ENCODE measurements around the gene TARS1. TPM values are rescaled to one million over a fixed set of nuclear protein-coding genes. Genes with fewer than 3 reads are reported as not detected.

The TARS1 gene
- total and polyA plus RNA-seq, 3 donors from 2014 or later: 36.7 to 51.1 (median 40.5) TPM

- no peaks in the 10 kb centered on the region for H3K36me3 ChIP-seq (ENCODE audit: low read depth, missing control alignments)
- no peak overlapping the region for H3K27ac ChIP-seq
- DNase-seq: no peak
- TF ChIP-seq, protein P1, sequence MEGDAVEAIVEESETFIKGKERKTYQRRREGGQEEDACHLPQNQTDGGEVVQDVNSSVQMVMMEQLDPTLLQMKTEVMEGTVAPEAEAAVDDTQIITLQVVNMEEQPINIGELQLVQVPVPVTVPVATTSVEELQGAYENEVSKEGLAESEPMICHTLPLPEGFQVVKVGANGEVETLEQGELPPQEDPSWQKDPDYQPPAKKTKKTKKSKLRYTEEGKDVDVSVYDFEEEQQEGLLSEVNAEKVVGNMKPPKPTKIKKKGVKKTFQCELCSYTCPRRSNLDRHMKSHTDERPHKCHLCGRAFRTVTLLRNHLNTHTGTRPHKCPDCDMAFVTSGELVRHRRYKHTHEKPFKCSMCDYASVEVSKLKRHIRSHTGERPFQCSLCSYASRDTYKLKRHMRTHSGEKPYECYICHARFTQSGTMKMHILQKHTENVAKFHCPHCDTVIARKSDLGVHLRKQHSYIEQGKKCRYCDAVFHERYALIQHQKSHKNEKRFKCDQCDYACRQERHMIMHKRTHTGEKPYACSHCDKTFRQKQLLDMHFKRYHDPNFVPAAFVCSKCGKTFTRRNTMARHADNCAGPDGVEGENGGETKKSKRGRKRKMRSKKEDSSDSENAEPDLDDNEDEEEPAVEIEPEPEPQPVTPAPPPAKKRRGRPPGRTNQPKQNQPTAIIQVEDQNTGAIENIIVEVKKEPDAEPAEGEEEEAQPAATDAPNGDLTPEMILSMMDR (IDR thresholded peaks at IDR 0.05): no peak
- no peak for TF ChIP-seq POLR2A (IDR thresholded peaks at IDR 0.05)
- WGBS, 2 donors: 83 to 87% methylated on average over 2 of the region's 2 CpGs
- no peaks in the 10 kb centered on the region for H3K27me3 ChIP-seq
- no peaks in the 10 kb centered on the region for H3K9me3 ChIP-seq
- H3K4me1 ChIP-seq: no peaks in the 10 kb centered on the region
- intact Hi-C loops (cut with DNase I; ENCODE audit: low total_unique reads): no loop called here
- H3K4me3 ChIP-seq: no peak overlapping the region
Measured at GRCh38 chr5:33425314-33425713, 15.5 kb upstream of the TARS1 start.

- no peaks in the 10 kb centered on the region for H3K27me3 ChIP-seq
- H3K4me1 ChIP-seq: no peaks in the 10 kb centered on the region
- H3K9me3 ChIP-seq: no peaks in the 10 kb centered on the region
- WGBS, 2 donors: 86 to 88% methylated on average over 1 of the region's 1 CpG
- no peaks in the 10 kb centered on the region for H3K36me3 ChIP-seq (ENCODE audit: low read depth, missing control alignments)
- DNase-seq: no peak
- no peak overlapping the region for H3K27ac ChIP-seq
- intact Hi-C loops (cut with DNase I; ENCODE audit: low total_unique reads): no loop called here
- TF ChIP-seq, protein P1 (IDR thresholded peaks at IDR 0.05): no peak
- H3K4me3 ChIP-seq: no peak overlapping the region
Measured at GRCh38 chr5:33430983-33431382, 9.8 kb upstream of the TARS1 start.

DNA sequence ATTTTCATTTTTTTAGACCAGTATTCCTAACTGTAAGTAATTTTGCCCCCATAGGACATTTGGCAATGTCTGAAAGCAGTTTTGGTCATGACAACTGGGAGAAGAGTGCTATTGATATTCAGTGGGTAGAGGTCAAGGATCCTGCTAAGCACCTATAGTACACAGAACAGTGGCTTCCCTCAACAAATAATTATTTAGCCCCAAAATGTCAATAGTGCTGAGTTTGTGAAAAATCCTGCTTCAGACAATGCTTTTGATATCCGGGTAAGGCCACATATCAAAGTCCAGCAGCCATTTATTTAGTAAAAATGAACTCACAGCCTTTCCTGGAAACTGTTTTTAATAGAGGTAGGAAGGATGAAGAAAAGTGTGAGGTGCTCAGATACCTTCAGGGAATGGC is 8.1 kb upstream of the TARS1 start:
- H3K4me3 ChIP-seq: no peak overlapping the region
- H3K27me3 ChIP-seq: no peaks in the 10 kb centered on the region
- no peaks in the 10 kb centered on the region for H3K4me1 ChIP-seq
- no peaks in the 10 kb centered on the region for H3K36me3 ChIP-seq (ENCODE audit: low read depth, missing control alignments)
- no peaks in the 10 kb centered on the region for H3K9me3 ChIP-seq
- TF ChIP-seq, protein P1 (IDR thresholded peaks at IDR 0.05): no peak
- no peak for TF ChIP-seq POLR2A (IDR thresholded peaks at IDR 0.05)
- WGBS, 2 donors: 92 to 100% methylated on average over 1 of the region's 1 CpG
- no peak for DNase-seq
- H3K27ac ChIP-seq: no peak overlapping the region
- intact Hi-C loops (cut with DNase I; ENCODE audit: low total_unique reads): no loop called here

- no peak for DNase-seq
- Histone ChIP-seq H3K27me3 (no peaks in the 10 kb centered on the region), H3K4me3 (no peak overlapping the region), H3K36me3 (ENCODE audit: low read depth, missing control alignments) (no peaks in the 10 kb centered on the region), H3K9me3 (no peaks in the 10 kb centered on the region), H3K27ac (no peak overlapping the region), H3K4me1 (no peaks in the 10 kb centered on the region)
- intact Hi-C loops (cut with DNase I; ENCODE audit: low total_unique reads): no loop called here
- WGBS, 2 donors: 78 to 82% methylated on average over 4 of the region's 4 CpGs
- TF ChIP-seq POLR2A (IDR thresholded peaks at IDR 0.05): no peak
- TF ChIP-seq, protein P1 (IDR thresholded peaks at IDR 0.05): no peak
Measured at GRCh38 chr5:33433303-33434240, 7.2 kb upstream of the TARS1 start.
